ENCODE measurements around the gene ZNF564.
"Not testable (repeated sequence)": the region's sequence is repeated elsewhere in the genome, so short reads cannot be mapped to it uniquely, and the experiment has no call there.

ZNF564 gene

DNA sequence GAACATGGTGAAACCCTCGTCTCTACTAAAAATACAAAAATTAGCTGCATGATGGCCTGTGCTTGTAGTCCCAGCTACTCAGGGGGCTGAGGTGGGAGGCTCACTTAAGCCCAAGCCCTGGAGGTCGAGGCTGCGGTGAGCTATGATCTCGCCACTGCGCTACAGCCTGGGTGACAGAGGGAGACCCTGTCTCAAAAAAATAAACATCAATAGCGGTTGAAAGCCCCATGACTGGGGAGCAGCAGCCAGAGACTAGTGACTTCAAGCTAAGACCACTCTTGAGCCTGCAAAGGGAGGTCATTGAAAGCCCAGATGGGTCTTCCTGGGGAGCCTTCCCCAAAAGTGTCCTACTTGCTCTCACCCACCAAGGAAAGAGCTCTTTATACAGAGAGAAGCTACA is 54.8 kb downstream of the ZNF564 start:
- no peak for DNase-seq

DNA sequence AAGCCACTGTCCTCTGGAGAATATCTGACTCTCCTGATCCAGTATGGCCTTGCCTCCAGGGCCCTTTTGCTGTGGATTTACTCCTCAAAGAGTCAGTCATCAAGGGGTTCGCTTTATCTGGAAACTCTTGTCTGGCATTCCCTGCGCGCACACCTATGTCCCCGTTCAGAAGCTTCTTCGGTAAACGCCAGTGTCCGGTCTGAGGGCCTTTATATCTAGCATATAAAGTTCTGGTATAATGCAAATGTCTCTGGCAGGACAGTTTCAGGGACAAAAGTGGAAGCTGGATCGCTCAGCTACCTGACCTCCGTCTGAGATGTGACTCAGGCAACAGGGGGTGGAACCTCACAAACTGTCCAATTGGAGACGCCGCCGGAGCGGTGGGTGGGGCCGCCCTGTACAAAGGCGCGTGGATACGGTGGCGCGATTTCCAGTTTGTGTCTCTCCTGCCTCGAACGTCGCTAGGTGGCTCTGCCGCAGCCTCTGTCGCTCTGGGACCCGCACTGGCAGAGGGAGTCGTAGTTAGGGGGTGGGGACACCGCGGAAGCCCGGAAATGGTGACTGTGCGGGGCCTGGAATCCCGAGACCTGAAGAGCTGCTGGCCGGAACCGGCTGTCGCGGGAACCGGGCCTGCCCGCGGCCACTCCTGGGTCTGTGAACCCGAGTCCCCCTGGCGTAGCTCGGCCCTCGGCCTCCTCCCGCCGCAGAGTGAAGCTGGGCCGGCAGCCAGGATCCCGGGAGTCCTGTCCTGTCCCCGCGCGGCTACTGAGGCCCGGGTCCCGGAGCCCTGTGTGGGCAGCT is 56.1 kb downstream of the ZNF564 start:
- peak; percentile 9 to 40 for DNase-seq

- DNase-seq: no peak
Measured at GRCh38 chr19:12494260-12494860, 56.9 kb downstream of the ZNF564 start.

DNA sequence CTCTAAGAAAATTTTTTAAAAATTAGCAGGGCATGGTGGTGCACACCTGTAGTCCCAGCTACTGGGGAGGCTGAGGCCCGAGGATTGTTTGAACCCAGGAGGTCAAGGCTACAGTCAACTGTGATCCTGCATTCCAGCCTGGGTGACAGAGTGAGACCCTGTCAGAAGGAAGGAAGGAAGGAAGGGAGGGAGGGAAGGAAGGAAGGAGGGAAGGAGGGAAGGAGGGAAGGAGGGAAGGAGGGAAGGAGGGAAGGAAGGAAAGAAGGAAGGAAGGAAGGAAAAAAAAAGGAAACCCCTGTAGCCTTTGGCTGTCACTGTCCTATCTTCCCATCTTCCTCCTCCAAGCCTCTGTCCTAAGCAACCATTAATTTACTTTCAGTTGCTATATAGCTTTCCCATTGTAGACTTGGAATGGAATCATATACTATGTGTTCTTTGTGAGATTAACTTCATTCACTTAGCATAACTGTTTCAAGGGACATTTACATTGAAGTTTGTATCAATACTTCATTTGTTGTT is 65.0 kb downstream of the ZNF564 start:
- not testable (repeated sequence) for DNase-seq

DNA sequence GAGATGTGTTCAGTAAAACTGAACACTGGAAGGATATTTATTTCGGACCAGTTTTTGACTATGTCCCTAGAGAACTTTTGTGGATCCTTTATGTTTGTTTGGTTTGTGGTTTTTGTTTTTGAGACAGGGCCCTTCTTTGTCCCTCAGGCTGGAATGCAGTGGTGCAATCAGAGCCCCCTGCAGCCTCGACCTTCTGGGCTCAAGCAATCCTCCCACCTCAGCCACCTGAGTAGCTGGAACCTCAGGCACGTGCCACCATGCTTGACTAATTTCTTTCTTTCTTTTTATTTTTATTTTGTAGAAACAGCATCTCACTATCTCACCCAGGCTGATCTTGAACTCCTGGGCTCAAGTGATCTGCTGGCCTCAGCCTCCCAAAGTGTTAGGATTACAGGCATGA is 65.7 kb downstream of the ZNF564 start:
- no peak for DNase-seq

- DNase-seq: no peak
Measured at GRCh38 chr19:12485052-12485416, 66.2 kb downstream of the ZNF564 start.

DNA sequence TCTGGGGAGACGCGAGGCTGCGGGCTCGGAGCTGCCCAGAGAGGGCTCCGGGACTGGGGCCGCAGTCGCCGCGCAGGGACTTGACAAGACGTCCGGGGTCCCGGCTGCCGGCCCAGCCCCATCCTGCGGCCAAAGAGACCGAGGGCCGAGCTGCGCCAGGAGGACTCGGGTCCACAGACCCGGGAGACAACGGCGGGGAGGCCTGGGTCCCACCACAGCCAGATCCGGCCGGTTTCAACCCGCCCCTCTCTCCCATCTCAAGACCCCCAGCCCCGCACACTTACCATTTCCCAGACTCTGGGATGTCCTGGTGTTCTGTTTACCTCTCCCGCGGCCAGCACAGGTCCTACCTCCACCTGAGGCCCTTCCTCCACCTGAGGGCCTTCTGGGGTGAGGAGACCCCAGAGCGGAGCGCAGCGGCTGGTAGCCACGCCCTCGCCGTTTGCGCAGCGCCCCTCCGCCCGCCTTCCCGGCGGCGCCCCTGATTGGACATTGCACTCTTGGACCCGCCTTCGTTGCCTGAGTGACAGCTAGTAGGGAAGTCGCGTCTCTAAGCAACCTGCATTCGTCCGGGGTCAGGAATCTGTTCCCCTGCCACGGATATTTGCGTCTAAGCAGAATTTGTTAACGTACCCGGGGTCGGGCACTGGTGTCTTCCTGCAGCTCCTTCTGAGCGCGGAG is 66.8 kb downstream of the ZNF564 start, which contains the start of gene ZNF709:
TSS of gene ZNF709 (minus strand) at position 446 of the 681 bp plus-strand sequence. CDS start at position 287, 159 bp downstream.
- peak; percentile 56 to 87 for DNase-seq

DNA sequence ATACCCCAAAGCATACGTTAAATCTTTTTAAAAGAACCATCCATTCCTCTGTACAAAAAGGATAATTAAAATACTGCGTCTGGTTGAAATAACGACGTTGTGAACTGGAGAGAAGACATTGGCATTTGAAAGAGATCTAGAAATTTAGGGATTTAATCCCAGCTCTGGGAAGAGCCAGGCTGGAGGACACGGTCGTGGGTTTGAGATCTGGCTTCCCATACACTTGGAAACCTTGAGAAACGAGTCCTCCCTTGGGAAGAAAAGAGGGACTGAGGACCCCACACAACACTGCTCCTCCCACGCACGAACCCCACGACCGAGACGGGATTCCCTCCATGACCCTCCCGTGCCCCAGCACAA is 67.3 kb downstream of the ZNF564 start:
- DNase-seq: no peak

- no peak for DNase-seq
Measured at GRCh38 chr19:12482509-12482886, 68.8 kb downstream of the ZNF564 start.

DNA sequence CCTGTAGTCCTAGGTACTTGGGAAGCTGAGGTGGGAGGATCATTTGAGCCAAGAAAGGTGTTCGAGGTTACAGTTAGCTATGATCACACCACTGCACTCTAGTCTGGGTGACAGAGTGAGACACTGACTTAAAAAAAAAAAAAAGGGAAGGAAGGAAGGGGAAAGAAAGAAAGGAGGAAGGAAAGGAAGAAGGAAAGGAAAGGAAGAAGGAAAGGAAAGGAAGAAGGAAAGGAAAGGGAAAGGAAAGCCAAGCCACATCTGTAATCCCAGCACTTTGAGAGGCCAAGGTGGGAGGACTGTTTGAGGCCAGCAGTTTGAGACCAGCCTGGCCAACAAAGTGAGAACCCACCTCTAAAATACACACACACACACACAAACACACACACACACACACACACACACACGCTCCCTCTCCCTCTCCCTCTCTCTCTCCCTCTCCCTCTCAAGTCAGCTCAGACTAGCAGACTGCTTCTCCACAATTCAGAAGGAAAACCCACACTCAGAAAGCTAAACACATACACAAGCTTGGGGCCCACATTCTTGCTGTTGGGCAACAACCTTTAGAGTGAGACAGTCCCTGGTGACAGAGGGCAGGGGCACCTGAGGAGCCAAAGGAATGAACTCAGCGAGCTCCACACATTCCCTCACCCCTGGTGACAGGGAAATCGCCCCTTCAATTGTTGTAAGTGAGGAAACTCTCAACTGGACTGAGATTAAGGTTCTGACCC is 69.3 kb downstream of the ZNF564 start:
- no peak for DNase-seq

DNA sequence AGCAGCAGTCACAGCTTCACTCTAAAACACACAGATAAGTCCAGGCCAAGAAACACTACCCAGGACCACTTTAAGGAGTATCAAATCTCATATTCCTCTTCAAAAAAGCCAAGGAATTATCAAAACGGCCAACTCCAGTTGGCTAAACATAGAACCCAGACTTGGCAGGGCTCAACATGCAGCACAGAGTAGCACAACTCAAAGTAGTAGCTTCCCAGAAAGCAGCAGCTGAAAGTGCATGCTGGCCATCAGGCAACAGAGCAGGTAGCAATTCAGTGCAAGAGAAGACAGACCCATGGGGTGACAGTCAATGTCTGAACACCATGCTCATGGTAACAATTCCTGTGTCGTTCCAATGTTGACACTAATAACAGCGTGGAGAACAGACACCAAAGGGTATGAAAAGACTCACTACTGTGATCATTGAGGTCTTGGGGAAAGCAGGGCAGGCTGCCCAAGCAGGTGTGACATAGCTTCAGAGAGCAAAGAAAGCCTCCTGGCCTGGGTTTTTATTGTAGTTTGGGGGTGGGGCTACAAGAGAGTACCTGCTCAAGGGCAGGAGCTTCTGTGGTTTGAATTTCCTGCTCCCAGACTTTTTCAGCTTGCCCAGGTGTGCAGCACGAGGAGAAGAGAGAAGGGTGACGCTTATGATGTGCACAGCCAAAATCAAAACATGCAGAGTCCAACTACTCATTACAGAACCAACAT is 72.9 kb downstream of the ZNF564 start:
- no peak for DNase-seq

Data from NCI-H446 (cell line).